Panc1 (cell line): ENCODE measurements around the gene THRSP. TPM values are rescaled to one million over a fixed set of nuclear protein-coding genes. Genes with fewer than 3 reads are reported as not detected.
"Not testable (repeated sequence)": the region's sequence is repeated elsewhere in the genome, so short reads cannot be mapped to it uniquely, and the experiment has no call there.

Experiments
- ATAC-seq: fragments of 200-7000 bp; cut with Tn5 transposase; 2 replicates; pipeline ENCODE4 v1.9.1; 2020; ENCODE audit warnings: mild to moderate bottlenecking, moderate library complexity
- BruUV-seq: library from RNA; stranded (reverse); fragments of 400-500 nt; replicated peaks from 2 replicates; lab custom pipeline; 2021; lab: Mats Ljungman, UMichigan
- CTCF ChIA-PET: fragments of 300-600 bp; sonication (Branson Sonifier 250); formaldehyde crosslinking; loops from one replicate; lab custom pipeline; 2022; ENCODE audit warnings: antibody characterized with exemption; lab: Charles Lee
- POLR2A ChIA-PET: fragments of 300-600 bp; sonication (Branson Sonifier 250); formaldehyde crosslinking; loops from one replicate; lab custom pipeline; 2022; ENCODE audit warnings: antibody characterized with exemption; lab: Charles Lee
- DNase-seq: peaks from one replicate; pipeline ENCODE4 v3.0.0-alpha.2; 2010; ENCODE audit warnings: low read depth, low spot score
- H3K27ac ChIP-seq: 2 replicates; pipeline ENCODE4 v1.5.1; 2011; ENCODE audit warnings: mild to moderate bottlenecking, low read length, inconsistent platforms
- H3K27me3 ChIP-seq: fragments of 200-500 bp; sonication (Bioruptor generic); 2 replicates; pipeline ENCODE4 v1.6.0; 2014; ENCODE audit warnings: low read length, inconsistent platforms; ENCODE audit not compliant: control insufficient read depth, insufficient read depth
- H3K36me3 ChIP-seq: fragments of 200-500 bp; sonication (Bioruptor generic); 2 replicates; pipeline ENCODE4 v1.5.1; 2014; ENCODE audit warnings: inconsistent platforms, mild to moderate bottlenecking, low read length, moderate library complexity; ENCODE audit not compliant: control insufficient read depth, insufficient read depth
- H3K4me1 ChIP-seq: 2 replicates; pipeline ENCODE4 v1.5.1; 2011; ENCODE audit warnings: inconsistent platforms, mild to moderate bottlenecking, low read length, moderate library complexity; ENCODE audit not compliant: control insufficient read depth, insufficient read depth
- H3K4me3 ChIP-seq, 2 experiments: 2 replicates each; pipeline ENCODE4 v1.5.1; 2011 to 2012; ENCODE audit warnings: low read depth in 2 of 2, low read length in 2 of 2, mild to moderate bottlenecking in 2 of 2, inconsistent platforms in 1 of 2, moderate library complexity in 1 of 2
- H3K9me3 ChIP-seq: fragments of 200-500 bp; sonication (Bioruptor generic); 2 replicates; pipeline ENCODE4 v1.5.1; 2014; ENCODE audit warnings: low read depth, mild to moderate bottlenecking, inconsistent platforms, low read length, moderate library complexity; ENCODE audit not compliant: control insufficient read depth, insufficient read depth
- POLR2AphosphoS5 ChIP-seq: IDR thresholded peaks from 2 replicates; pipeline ENCODE4 v1.6.1; 2012; ENCODE audit warnings: mild to moderate bottlenecking, low read depth, low read length, moderate library complexity
- SIN3A ChIP-seq: IDR thresholded peaks from 2 replicates; pipeline ENCODE4 v1.6.1; 2012; ENCODE audit warnings: low read depth, mild to moderate bottlenecking, low read length, moderate library complexity, borderline replicate concordance; ENCODE audit not compliant: insufficient read depth
- TCF7L2 ChIP-seq: IDR thresholded peaks from 2 replicates; pipeline ENCODE4 v1.6.1; 2011; ENCODE audit warnings: mild to moderate bottlenecking, low read depth, low read length, inconsistent platforms
- in situ Hi-C: cut with HindIII; loops from 2 replicates; pipeline ENCODE4 v1.10.0; 2016; ENCODE audit warnings: low sequenced_read_pairs, low pct_unique_long_range_greater_than_20kb
- intact Hi-C: fragments of 100-400 bp; cut with micrococcal nuclease; formaldehyde crosslinking; loops from one replicate; pipeline ENCODE4 v1.10.0; 2022; ENCODE audit not compliant: unreplicated experiment
- total RNA-seq: library from RNA; stranded (reverse); gene quantifications from one replicate; pipeline ENCODE4 v1.2.1, GENCODE V29; 2021; ENCODE audit not compliant: unreplicated experiment
- TF ChIP-seq, protein P1 (sequence below): fragments of 450-650 bp; IDR thresholded peaks from 2 replicates; pipeline ENCODE4 v1.5.1; 2017; ENCODE audit warnings: mild to moderate bottlenecking
- TF ChIP-seq, protein P2 (sequence below), 2 experiments: IDR thresholded peaks; 2 replicates each; pipeline ENCODE4 v1.6.1; 2011 to 2012; ENCODE audit warnings: low read depth in 2 of 2, control low read depth in 1 of 2, low read length in 1 of 2, mild to moderate bottlenecking in 1 of 2, moderate library complexity in 1 of 2; ENCODE audit not compliant: insufficient read depth in 1 of 2

Gene THRSP
- total RNA-seq, 1 experiment from 2014 or later = not detected

DNA sequence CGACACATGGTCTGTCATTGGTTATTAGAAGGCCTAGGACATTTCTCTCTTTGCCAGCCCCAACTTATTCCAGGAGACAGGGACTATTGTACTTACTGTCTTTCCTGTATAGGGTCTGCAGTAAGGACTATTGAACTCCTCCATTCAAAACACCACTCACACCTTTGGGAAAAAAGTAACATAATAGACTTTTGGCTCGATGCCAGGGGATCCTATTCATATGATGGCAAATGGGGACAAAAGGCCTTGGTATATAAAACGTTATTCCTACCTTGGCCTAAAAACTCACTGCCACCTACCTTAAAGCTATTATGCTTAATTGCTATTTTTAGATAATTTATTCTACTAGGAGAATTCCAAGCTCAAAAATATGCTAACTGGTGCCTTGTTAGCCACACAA lies 22.3 kb downstream of the THRSP start:
- intact Hi-C loops (no loop called here), in situ Hi-C loops (no loop called here)
- DNase-seq = no peak
- no peaks in the 10 kb centered on the region for H3K27me3 ChIP-seq
- no peak overlapping the region for H3K27ac ChIP-seq
- ATAC-seq = no peak
- H3K9me3 ChIP-seq = no peaks in the 10 kb centered on the region
- no peaks in the 10 kb centered on the region for H3K4me1 ChIP-seq
- POLR2A ChIA-PET = no interaction called here
- BruUV-seq = no TSS peak
- H3K4me3 ChIP-seq = no peak overlapping the region
- TF ChIP-seq TCF7L2 = no peak
- TF ChIP-seq SIN3A = no peak
- no peak for TF ChIP-seq POLR2AphosphoS5
- TF ChIP-seq, protein P1, sequence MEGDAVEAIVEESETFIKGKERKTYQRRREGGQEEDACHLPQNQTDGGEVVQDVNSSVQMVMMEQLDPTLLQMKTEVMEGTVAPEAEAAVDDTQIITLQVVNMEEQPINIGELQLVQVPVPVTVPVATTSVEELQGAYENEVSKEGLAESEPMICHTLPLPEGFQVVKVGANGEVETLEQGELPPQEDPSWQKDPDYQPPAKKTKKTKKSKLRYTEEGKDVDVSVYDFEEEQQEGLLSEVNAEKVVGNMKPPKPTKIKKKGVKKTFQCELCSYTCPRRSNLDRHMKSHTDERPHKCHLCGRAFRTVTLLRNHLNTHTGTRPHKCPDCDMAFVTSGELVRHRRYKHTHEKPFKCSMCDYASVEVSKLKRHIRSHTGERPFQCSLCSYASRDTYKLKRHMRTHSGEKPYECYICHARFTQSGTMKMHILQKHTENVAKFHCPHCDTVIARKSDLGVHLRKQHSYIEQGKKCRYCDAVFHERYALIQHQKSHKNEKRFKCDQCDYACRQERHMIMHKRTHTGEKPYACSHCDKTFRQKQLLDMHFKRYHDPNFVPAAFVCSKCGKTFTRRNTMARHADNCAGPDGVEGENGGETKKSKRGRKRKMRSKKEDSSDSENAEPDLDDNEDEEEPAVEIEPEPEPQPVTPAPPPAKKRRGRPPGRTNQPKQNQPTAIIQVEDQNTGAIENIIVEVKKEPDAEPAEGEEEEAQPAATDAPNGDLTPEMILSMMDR = no peak
- TF ChIP-seq, protein P2, sequence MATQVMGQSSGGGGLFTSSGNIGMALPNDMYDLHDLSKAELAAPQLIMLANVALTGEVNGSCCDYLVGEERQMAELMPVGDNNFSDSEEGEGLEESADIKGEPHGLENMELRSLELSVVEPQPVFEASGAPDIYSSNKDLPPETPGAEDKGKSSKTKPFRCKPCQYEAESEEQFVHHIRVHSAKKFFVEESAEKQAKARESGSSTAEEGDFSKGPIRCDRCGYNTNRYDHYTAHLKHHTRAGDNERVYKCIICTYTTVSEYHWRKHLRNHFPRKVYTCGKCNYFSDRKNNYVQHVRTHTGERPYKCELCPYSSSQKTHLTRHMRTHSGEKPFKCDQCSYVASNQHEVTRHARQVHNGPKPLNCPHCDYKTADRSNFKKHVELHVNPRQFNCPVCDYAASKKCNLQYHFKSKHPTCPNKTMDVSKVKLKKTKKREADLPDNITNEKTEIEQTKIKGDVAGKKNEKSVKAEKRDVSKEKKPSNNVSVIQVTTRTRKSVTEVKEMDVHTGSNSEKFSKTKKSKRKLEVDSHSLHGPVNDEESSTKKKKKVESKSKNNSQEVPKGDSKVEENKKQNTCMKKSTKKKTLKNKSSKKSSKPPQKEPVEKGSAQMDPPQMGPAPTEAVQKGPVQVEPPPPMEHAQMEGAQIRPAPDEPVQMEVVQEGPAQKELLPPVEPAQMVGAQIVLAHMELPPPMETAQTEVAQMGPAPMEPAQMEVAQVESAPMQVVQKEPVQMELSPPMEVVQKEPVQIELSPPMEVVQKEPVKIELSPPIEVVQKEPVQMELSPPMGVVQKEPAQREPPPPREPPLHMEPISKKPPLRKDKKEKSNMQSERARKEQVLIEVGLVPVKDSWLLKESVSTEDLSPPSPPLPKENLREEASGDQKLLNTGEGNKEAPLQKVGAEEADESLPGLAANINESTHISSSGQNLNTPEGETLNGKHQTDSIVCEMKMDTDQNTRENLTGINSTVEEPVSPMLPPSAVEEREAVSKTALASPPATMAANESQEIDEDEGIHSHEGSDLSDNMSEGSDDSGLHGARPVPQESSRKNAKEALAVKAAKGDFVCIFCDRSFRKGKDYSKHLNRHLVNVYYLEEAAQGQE (IDR thresholded peaks at IDR 0.05; ENCODE audit: insufficient read depth in 1 of 2, low read depth in 2 of 2, low read length in 1 of 2) = no peak
- no peaks in the 10 kb centered on the region for H3K36me3 ChIP-seq
- CTCF ChIA-PET = no interaction called here

DNA sequence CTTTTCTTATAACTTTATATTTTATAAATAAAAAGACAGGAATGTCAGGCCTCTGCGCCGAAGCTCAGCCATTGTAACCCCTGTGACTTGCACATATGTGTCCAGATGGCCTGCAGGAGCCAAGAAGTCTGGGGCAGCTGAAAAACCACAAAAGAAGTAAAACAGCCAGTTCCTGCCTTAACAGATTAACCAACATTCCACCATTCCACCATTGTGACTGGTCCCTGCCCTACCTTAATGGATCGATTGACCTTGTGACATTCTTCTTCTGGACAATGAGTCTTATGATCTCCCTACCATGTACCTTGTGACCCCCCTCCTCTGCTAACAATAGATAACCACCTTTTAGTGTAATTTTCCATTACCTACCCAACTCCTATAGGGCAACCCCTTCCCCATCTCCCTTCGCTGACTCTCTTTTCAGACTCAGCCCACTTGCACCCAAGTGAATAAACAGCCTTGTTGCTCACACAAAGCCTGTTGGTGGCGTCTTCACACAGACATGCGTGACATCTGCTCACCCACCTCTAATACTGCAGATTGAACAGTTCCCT lies 22.9 kb downstream of the THRSP start:
- in situ Hi-C loops, H3K9me3 ChIP-seq, H3K4me3 ChIP-seq, DNase-seq, ATAC-seq, H3K4me1 ChIP-seq, H3K27ac ChIP-seq, intact Hi-C loops, H3K27me3 ChIP-seq, H3K36me3 ChIP-seq, CTCF ChIA-PET, BruUV-seq: not testable (repeated sequence)
- POLR2A ChIA-PET = interaction anchor here (0.5 kb wide), 1 partner anchor 82 kb away, joined by 5 read pairs; no protein-coding TSS in a partner anchor

DNA sequence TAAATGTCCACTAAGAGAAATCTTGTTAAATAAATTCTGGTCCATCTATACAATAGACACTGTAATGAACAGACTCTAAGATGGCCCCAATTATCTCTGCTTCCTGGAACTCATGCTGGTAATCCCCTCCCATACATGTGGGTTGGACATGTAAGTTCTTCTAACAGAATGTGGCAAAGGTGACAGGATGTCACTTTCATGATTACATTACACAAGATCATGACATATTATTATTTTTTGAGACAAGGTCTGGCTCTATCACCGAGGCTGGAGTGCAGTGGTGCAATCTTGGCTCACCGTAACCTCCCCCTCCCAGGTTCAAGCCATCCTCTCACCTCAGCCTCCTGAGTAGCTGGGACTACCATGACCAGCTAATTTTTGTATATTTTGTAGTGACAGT lies 30.6 kb downstream of the THRSP start:
- intact Hi-C loops = no loop called here
- no peaks in the 10 kb centered on the region for H3K4me1 ChIP-seq

More for the DNA sequence above, 30.6 kb downstream of the THRSP start:
- H3K27ac ChIP-seq = no peak overlapping the region
- no peak overlapping the region for H3K4me3 ChIP-seq
- ChIA-PET POLR2A (no interaction called here), CTCF (no interaction called here)
- no peak for DNase-seq
- no peaks in the 10 kb centered on the region for H3K36me3 ChIP-seq
- H3K9me3 ChIP-seq = no peaks in the 10 kb centered on the region
- TF ChIP-seq, protein P2 (IDR thresholded peaks at IDR 0.05; ENCODE audit: insufficient read depth in 1 of 2, low read depth in 2 of 2, low read length in 1 of 2) = no peak
- TF ChIP-seq POLR2AphosphoS5 (no peak), TCF7L2 (no peak), SIN3A (no peak)
- TF ChIP-seq, protein P1 = no peak
- in situ Hi-C loops = no loop called here
- H3K27me3 ChIP-seq = no peaks in the 10 kb centered on the region
- BruUV-seq = no TSS peak
- ATAC-seq = no peak
